UCSD-AML1 (cell line): ENCODE measurements around the gene GNB2.
A peak's percentile ranks its signal among the peaks of the same experiment; 100 is the strongest.
"Not testable (repeated sequence)": the region's sequence is repeated elsewhere in the genome, so short reads cannot be mapped to it uniquely, and the experiment has no call there.

Experiments used
- DNase-seq: peaks from one replicate; lab custom pipeline; 2025; ENCODE audit not compliant: unreplicated experiment; lab: John Stamatoyannopoulos, UW

GNB2 gene

GRCh38 chr7:100693312-100694097 is 20.0 kb downstream of the GNB2 start:
- DNase-seq = no peak

GRCh38 chr7:100694098-100694745 is 20.7 kb downstream of the GNB2 start, which contains the start of gene GIGYF1:
GIGYF1 (minus strand) TSS chr7:100694250; CDS start chr7:100688238, 6,012 bp downstream.
- peak; percentile 54 for DNase-seq

- no peak for DNase-seq
Observed at GRCh38 chr7:100696123-100696521, 22.6 kb downstream of the GNB2 start.

- DNase-seq = no peak
Observed at GRCh38 chr7:100699018-100699417, 25.5 kb downstream of the GNB2 start.

- not testable (repeated sequence) for DNase-seq
Observed at GRCh38 chr7:100701089-100701488, 27.5 kb downstream of the GNB2 start.

GRCh38 chr7:100705320-100705752 is 31.8 kb downstream of the GNB2 start:
- peak; percentile 55 for DNase-seq

- DNase-seq = peak; percentile 91
Observed at GRCh38 chr7:100705753-100706671, 32.5 kb downstream of the GNB2 start, which contains the start of gene POP7. POP7 (plus strand) TSS chr7:100706121; CDS start chr7:100706831, 710 bp downstream.

- DNase-seq = no peak
Observed at GRCh38 chr7:100706672-100707311, 33.3 kb downstream of the GNB2 start.

GRCh38 chr7:100708395-100708794 is 34.9 kb downstream of the GNB2 start:
- DNase-seq = no peak

GRCh38 chr7:100710452-100710851 is 36.9 kb downstream of the GNB2 start:
- DNase-seq = no peak

- no peak for DNase-seq
Observed at GRCh38 chr7:100711369-100711768, 37.8 kb downstream of the GNB2 start.

- no peak for DNase-seq
Observed at GRCh38 chr7:100714725-100715124, 41.2 kb downstream of the GNB2 start.

- DNase-seq = not testable (repeated sequence)
Observed at GRCh38 chr7:100717073-100717472, 43.5 kb downstream of the GNB2 start.

GRCh38 chr7:100719523-100720278 is 46.2 kb downstream of the GNB2 start:
- DNase-seq = no peak

- no peak for DNase-seq
Observed at GRCh38 chr7:100720279-100720670, 46.7 kb downstream of the GNB2 start, which contains the start of gene EPO. EPO (plus strand) TSS chr7:100720468; CDS start chr7:100720981, 513 bp downstream.

GRCh38 chr7:100720671-100721504 is 47.3 kb downstream of the GNB2 start:
- no peak for DNase-seq

- DNase-seq = no peak
Observed at GRCh38 chr7:100721505-100721812, 47.9 kb downstream of the GNB2 start.

GRCh38 chr7:100722480-100723212 is 49.1 kb downstream of the GNB2 start:
- DNase-seq = no peak
